HCT116 (cell line): ENCODE measurements around the gene TAF4B. TPM values are rescaled to one million over a fixed set of nuclear protein-coding genes. Genes with fewer than 3 reads are reported as not detected.

ENCODE experiments used
- ATAC-seq: fragments of 200-7000 bp; cut with Tn5 transposase; 2 replicates; pipeline ENCODE4 v1.9.1; 2020; ENCODE audit warnings: mild to moderate bottlenecking, moderate library complexity
- BruUV-seq: library from RNA; stranded (reverse); fragments of 400-500 nt; replicated peaks from 2 replicates; lab custom pipeline; 2021; lab: Mats Ljungman, UMichigan
- CTCF ChIA-PET: fragments of 300-600 bp; sonication (Branson Sonifier 250); formaldehyde crosslinking; loops from one replicate; lab custom pipeline; 2021; ENCODE audit warnings: antibody characterized with exemption; lab: Charles Lee
- POLR2A ChIA-PET: fragments of 300-600, 350-600 bp; sonication (Branson Sonifier 250); formaldehyde crosslinking; loops from one replicate; lab custom pipeline; 2021; ENCODE audit warnings: antibody characterized with exemption; lab: Charles Lee
- RAD21 ChIA-PET, 2 experiments: fragments of 300-600 bp; sonication (Branson Sonifier 250); formaldehyde crosslinking; loops; one replicate each; lab custom pipeline; 2023; ENCODE audit warnings: low total read pairs in 2 of 2; ENCODE audit not compliant: uncharacterized antibody in 2 of 2, unreplicated experiment in 2 of 2, low non-redundant PET in 1 of 2; lab: Charles Lee
- DNase-seq: peaks from one replicate; pipeline ENCODE4 v3.0.0-alpha.2; 2010; ENCODE audit warnings: low read depth, low spot score
- H2AFZ ChIP-seq: fragments of 200-600 bp; shearing (Covaris generic), sonication (generic); 2 replicates; pipeline ENCODE4 v1.6.1; 2017; ENCODE audit warnings: low read depth, mixed run types, mixed read lengths, antibody characterized with exemption, low read length; ENCODE audit not compliant: poor library complexity, severe bottlenecking
- H3K27ac ChIP-seq: 2 replicates; pipeline ENCODE4 v1.5.1; 2012; ENCODE audit warnings: low read depth, low read length
- H3K27me3 ChIP-seq: fragments of 200-600 bp; sonication (generic); 2 replicates; pipeline ENCODE4 v1.6.1; 2016; ENCODE audit warnings: mixed run types, low read length, mixed read lengths; ENCODE audit not compliant: insufficient read depth
- H3K36me3 ChIP-seq, 2 experiments: fragments of 200-500 bp in 1 of 2; fragments of 200-600 bp in 1 of 2; sonication (Bioruptor generic) in 1 of 2; sonication (generic) in 1 of 2; 2 replicates each; pipeline versions ENCODE4 v1.5.1 to v1.6.1; 2014 to 2016; ENCODE audit warnings: low read length in 2 of 2, inconsistent platforms in 1 of 2, mixed read lengths in 1 of 2, mixed run types in 1 of 2; ENCODE audit not compliant: insufficient read depth in 2 of 2, control insufficient read depth in 1 of 2
- H3K4me1 ChIP-seq, 2 experiments: fragments of 200-600 bp in 1 of 2; sonication (generic) in 1 of 2; 2 replicates each; pipeline versions ENCODE4 v1.5.1 to v1.6.1; 2012 to 2017; ENCODE audit warnings: low read length in 2 of 2, inconsistent platforms in 1 of 2, mild to moderate bottlenecking in 1 of 2, mixed read lengths in 1 of 2, mixed run types in 1 of 2, moderate library complexity in 1 of 2; ENCODE audit not compliant: insufficient read depth in 2 of 2, control insufficient read depth in 1 of 2
- H3K4me2 ChIP-seq: fragments of 200-600 bp; sonication (generic); 2 replicates; pipeline ENCODE4 v1.6.1; 2017; ENCODE audit warnings: mixed run types, low read length, mixed read lengths
- H3K4me3 ChIP-seq, 2 experiments: fragments of 200-600 bp in 1 of 2; sonication (generic) in 1 of 2; replicated peaks in 1 of 2; 2 replicates each; pipeline ENCODE4 v1.5.1; 2011 to 2016; ENCODE audit warnings: low read length in 2 of 2, control low read depth in 1 of 2, low read depth in 1 of 2, mild to moderate bottlenecking in 1 of 2, mixed read lengths in 1 of 2, mixed run types in 1 of 2
- H3K79me2 ChIP-seq: fragments of 200-600 bp; sonication (generic); 2 replicates; pipeline ENCODE4 v1.6.1; 2017; ENCODE audit warnings: mild to moderate bottlenecking, mixed run types, low read length, moderate library complexity, mixed read lengths; ENCODE audit not compliant: insufficient read depth
- H3K9ac ChIP-seq: fragments of 200-600 bp; sonication (generic); 2 replicates; pipeline ENCODE4 v1.6.1; 2016; ENCODE audit warnings: low read length, mixed read lengths
- H3K9me2 ChIP-seq: fragments of 200-600 bp; sonication (generic), shearing (Covaris generic); 2 replicates; pipeline ENCODE4 v1.6.1; 2017; ENCODE audit warnings: mixed run types, mild to moderate bottlenecking, moderate library complexity; ENCODE audit not compliant: insufficient read depth
- H3K9me3 ChIP-seq, 2 experiments: fragments of 200-500 bp in 1 of 2; fragments of 200-600 bp in 1 of 2; sonication (Bioruptor generic) in 1 of 2; sonication (generic) in 1 of 2; 2 replicates each; pipeline ENCODE4 v1.6.1; 2014 to 2017; ENCODE audit warnings: low read length in 2 of 2, mixed read lengths in 2 of 2, inconsistent platforms in 1 of 2, low read depth in 1 of 2, mild to moderate bottlenecking in 1 of 2, mixed run types in 1 of 2, moderate library complexity in 1 of 2; ENCODE audit not compliant: control insufficient read depth in 1 of 2, insufficient read depth in 1 of 2
- H4K20me1 ChIP-seq: fragments of 200-600 bp; sonication (generic), shearing (Covaris generic); 2 replicates; pipeline ENCODE4 v1.6.1; 2017; ENCODE audit warnings: mixed run types, mild to moderate bottlenecking, moderate library complexity; ENCODE audit not compliant: insufficient read depth
- CBX3 ChIP-seq: IDR thresholded peaks from 2 replicates; pipeline ENCODE4 v1.6.1; 2012; ENCODE audit warnings: low read depth
- CEBPB ChIP-seq: IDR thresholded peaks from 2 replicates; pipeline ENCODE4 v1.6.1; 2012; ENCODE audit warnings: low read depth
- CTCF ChIP-seq, 3 experiments: fragments of 200-600 bp in 1 of 3; sonication (generic) in 1 of 3; IDR thresholded peaks in 2 of 3; conservative IDR thresholded peaks in 1 of 3; 2 replicates each; pipeline ENCODE4 v1.5.1; 2012 to 2017; ENCODE audit warnings: low read depth in 2 of 3, low read length in 2 of 3, antibody characterized with exemption in 1 of 3, borderline replicate concordance in 1 of 3, control low read depth in 1 of 3, mild to moderate bottlenecking in 1 of 3, mixed read lengths in 1 of 3, mixed run types in 1 of 3, moderate library complexity in 1 of 3; ENCODE audit not compliant: insufficient read depth in 1 of 3
- EGR1 ChIP-seq: IDR thresholded peaks from 2 replicates; pipeline ENCODE4 v1.6.1; 2012; ENCODE audit warnings: low read depth
- ELF1 ChIP-seq: IDR thresholded peaks from 2 replicates; pipeline ENCODE4 v1.6.1; 2012; ENCODE audit warnings: low read depth, borderline replicate concordance
- EZH2 ChIP-seq: fragments of 200-600 bp; sonication (generic); IDR thresholded peaks from 2 replicates; pipeline ENCODE4 v1.6.1; 2017; ENCODE audit warnings: antibody characterized with exemption, mixed run types
- FOSL1 ChIP-seq: IDR thresholded peaks from 2 replicates; pipeline ENCODE4 v1.6.1; 2012; ENCODE audit warnings: low read depth
- POLR2A ChIP-seq: IDR thresholded peaks from 2 replicates; pipeline ENCODE4 v1.7.0; 2011; ENCODE audit warnings: borderline replicate concordance; ENCODE audit not compliant: insufficient read depth, insufficient read length; ENCODE audit errors: extremely low read depth
- RAD21 ChIP-seq: IDR thresholded peaks from 2 replicates; pipeline ENCODE4 v1.6.1; 2012; ENCODE audit warnings: low read depth, mild to moderate bottlenecking
- SIN3A ChIP-seq: IDR thresholded peaks from 2 replicates; pipeline ENCODE4 v1.6.1; 2012; ENCODE audit warnings: low read depth
- SRF ChIP-seq: IDR thresholded peaks from 2 replicates; pipeline ENCODE4 v1.6.1; 2012; ENCODE audit warnings: low read depth
- YY1 ChIP-seq: IDR thresholded peaks from 2 replicates; pipeline ENCODE4 v1.6.1; 2011; ENCODE audit warnings: low read length, low read depth, moderate library complexity, mild to moderate bottlenecking; ENCODE audit not compliant: insufficient replicate concordance; ENCODE audit errors: extremely low read depth
- ZBTB33 ChIP-seq: IDR thresholded peaks from 2 replicates; pipeline ENCODE4 v1.6.1; 2011; ENCODE audit warnings: mild to moderate bottlenecking, low read length, moderate library complexity; ENCODE audit not compliant: insufficient replicate concordance; ENCODE audit errors: extremely low read depth
- ZNF274 ChIP-seq: fragments of 200-500 bp; sonication (Bioruptor generic); IDR thresholded peaks from 2 replicates; pipeline ENCODE4 v1.6.1; 2014; ENCODE audit warnings: mild to moderate bottlenecking, low read depth, low read length, inconsistent platforms
- intact Hi-C: fragments of 100-400 bp; cut with micrococcal nuclease; formaldehyde crosslinking; loops from 2 replicates; pipeline ENCODE4 v1.10.0; 2022
- total RNA-seq: library from RNA; stranded (reverse); gene quantifications from one replicate; pipeline ENCODE4 v1.2.1, GENCODE V29; 2021; ENCODE audit not compliant: unreplicated experiment
- TF ChIP-seq, protein P1 (sequence below): IDR thresholded peaks from 2 replicates; pipeline ENCODE4 v1.6.1; 2012

The TAF4B gene
- total RNA-seq, 1 experiment from 2014 or later: 17.8 TPM

DNA sequence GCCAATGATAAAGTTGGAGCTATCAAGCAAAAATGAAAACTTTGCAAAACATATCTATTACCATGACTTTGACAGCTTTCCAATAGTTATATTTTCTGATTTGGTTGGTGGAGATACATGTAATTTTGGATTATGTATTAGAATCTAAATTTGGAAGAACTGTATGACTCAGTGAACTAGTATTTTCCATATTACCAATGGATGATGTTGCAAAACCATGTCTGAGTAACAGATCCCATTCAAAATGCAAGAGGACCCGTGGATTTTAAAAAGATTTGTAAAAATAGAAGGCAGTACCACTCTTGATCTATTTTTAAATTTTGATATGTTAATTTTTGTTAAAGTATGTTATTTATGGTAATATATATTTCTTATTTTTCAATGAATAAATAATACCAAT lies 83.0 kb downstream of the TAF4B start:
- no TSS peak for BruUV-seq
- H4K20me1 ChIP-seq: no peaks in the 10 kb centered on the region
- ChIA-PET RAD21 (no interaction called here), CTCF (interaction anchor here (1.0 kb wide), 1 partner anchor 74 kb away, joined by 3 read pairs; no protein-coding TSS in a partner anchor), POLR2A (interaction anchor here (0.6 kb wide), 1 partner anchor 273 kb away, joined by 3 read pairs; no protein-coding TSS in a partner anchor)
- H3K9me3 ChIP-seq: no peaks in the 10 kb centered on the region
- H3K36me3 ChIP-seq: no peaks in the 10 kb centered on the region
- no peak overlapping the region for H3K4me3 ChIP-seq
- no peak overlapping the region for H3K9ac ChIP-seq
- H3K27ac ChIP-seq: no peak overlapping the region
- H3K4me1 ChIP-seq: no peaks in the 10 kb centered on the region
- no peak overlapping the region for H3K4me2 ChIP-seq
- no peaks in the 10 kb centered on the region for H3K79me2 ChIP-seq
- TF ChIP-seq CBX3: no peak
- peak; percentile 33; the same call in 1 of the 2 replicates for TF ChIP-seq CEBPB
- TF ChIP-seq CTCF (IDR thresholded peaks at IDR 0.05 in 2 of 3, conservative IDR thresholded peaks at IDR 0.05 in 1 of 3; ENCODE audit: borderline replicate concordance in 1 of 3, insufficient read depth in 1 of 3, low read depth in 2 of 3, low read length in 2 of 3): no peak
- no peak for TF ChIP-seq FOSL1
- intact Hi-C loops: loop anchor here (2.0 to 10.0 kb wide), 3 partner anchors 74 to 1286 kb away; no protein-coding TSS in a partner anchor
- no peak for ATAC-seq
- DNase-seq: no peak
- no peaks in the 10 kb centered on the region for H3K9me2 ChIP-seq
- H2AFZ ChIP-seq: no peak overlapping the region
- no peaks in the 10 kb centered on the region for H3K27me3 ChIP-seq

DNA sequence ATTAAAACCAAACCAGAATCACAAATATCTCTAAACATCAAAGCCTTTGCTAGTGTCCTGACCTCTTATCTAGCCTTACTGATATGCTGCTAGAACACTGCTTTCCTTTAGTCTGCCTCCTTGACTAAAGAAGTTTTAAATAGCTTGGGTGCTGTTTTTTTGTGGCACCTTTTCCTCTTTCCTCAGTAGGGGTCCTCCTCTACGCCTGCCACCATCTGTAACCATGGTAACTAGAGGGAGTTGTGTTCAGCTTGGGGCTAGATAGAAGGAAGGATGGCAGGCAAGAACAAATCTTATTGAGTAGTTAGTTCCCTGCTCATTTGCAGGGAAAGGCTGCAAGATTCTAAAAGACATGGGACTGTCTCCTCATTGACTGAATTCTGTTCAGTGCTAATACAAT lies 86.0 kb downstream of the TAF4B start:
- no peaks in the 10 kb centered on the region for H3K79me2 ChIP-seq
- no peak overlapping the region for H3K27ac ChIP-seq
- no peaks in the 10 kb centered on the region for H3K4me1 ChIP-seq
- no peaks in the 10 kb centered on the region for H3K36me3 ChIP-seq
- H3K9ac ChIP-seq: no peak overlapping the region
- no peaks in the 10 kb centered on the region for H3K9me3 ChIP-seq
- H2AFZ ChIP-seq: no peak overlapping the region
- H3K4me3 ChIP-seq: no peak overlapping the region
- no TSS peak for BruUV-seq
- H3K4me2 ChIP-seq: no peak overlapping the region
- ChIA-PET RAD21 (no interaction called here), CTCF (no interaction called here), POLR2A (no interaction called here)
- DNase-seq: no peak
- no peaks in the 10 kb centered on the region for H3K9me2 ChIP-seq
- H4K20me1 ChIP-seq: no peaks in the 10 kb centered on the region
- no peak for ATAC-seq
- no peaks in the 10 kb centered on the region for H3K27me3 ChIP-seq
- intact Hi-C loops: no loop called here
- TF ChIP-seq, protein P1, sequence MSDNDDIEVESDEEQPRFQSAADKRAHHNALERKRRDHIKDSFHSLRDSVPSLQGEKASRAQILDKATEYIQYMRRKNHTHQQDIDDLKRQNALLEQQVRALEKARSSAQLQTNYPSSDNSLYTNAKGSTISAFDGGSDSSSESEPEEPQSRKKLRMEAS: no peak
- TF ChIP-seq SRF (no peak), YY1 (no peak), ELF1 (no peak), ZBTB33 (no peak), ZNF274 (no peak), RAD21 (no peak), CBX3 (no peak), CEBPB (no peak), SIN3A (no peak), POLR2A (no peak), EGR1 (no peak), EZH2 (no peak)
